Measurements from ENCODE around the gene TFRC.
"Not testable (repeated sequence)": the region's sequence is repeated elsewhere in the genome, so short reads cannot be mapped to it uniquely, and the experiment has no call there.

The TFRC gene

DNA sequence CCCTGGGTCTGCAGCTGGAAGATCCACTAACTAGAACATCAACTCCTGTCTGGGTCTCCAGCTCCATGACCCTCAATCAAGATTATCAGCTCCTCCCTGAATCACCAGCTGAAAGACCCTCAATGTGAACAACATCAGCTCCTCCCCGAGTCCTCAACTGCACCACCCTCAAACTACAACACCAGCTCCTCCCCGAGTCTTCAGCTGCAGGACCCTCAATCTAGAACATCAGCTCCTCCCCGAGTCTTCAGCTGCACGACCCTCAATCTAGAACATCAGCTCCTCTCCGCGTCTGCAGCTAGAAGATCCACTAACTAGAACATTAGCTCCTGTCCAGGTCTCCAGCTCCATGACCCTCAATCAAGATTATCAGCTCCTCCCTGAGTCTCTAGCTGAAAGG, 79.2 kb downstream of the TFRC start:
- not testable (repeated sequence) for DNase-seq

DNA sequence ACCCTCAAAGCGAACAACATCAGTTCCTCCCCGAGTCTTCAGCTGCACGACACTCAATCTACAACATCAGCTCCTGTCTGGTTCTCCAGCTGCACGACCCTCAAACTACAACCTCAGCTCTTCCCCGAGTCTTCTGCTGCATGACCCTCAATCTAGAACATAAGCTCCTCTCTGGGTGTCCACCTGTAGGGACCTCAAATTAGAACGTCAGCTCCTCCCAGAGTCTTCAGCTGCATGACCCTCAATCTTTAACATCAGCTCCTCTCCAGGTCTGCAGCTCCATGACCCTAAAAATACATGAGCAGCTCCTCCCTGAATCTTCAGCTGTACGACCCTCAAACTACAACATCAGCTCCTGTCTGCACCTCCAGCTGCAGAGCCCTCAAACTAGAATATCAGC, 80.7 kb downstream of the TFRC start:
- not testable (repeated sequence) for DNase-seq

DNA sequence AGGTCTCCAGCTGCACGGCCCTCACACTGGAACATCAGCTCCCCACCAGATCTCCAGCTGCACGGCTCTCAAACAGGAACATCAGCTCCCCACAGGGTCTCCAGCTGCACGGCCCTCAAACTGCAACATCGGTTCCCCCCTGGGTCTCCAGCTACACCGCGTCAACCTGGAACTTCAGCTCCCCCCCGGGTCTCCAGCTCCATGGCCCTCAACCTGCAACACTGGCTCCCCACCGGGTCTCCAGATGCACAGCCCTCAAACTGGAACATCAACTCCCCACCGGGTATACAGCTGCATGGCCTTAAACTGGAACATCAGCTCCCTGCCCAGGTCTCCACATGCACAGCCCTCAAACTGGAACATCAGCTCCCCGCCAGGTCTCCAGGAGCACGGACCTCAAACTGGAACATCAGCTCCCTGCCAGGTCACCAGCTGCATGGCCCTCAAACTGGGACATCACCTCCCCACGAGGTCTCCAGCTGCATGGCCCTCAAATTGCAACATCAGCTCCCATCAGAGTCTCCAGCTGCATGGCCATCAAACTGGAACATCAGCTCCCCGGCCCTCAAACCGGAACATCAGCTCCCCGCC, 81.4 kb downstream of the TFRC start:
- not testable (repeated sequence) for DNase-seq

DNA sequence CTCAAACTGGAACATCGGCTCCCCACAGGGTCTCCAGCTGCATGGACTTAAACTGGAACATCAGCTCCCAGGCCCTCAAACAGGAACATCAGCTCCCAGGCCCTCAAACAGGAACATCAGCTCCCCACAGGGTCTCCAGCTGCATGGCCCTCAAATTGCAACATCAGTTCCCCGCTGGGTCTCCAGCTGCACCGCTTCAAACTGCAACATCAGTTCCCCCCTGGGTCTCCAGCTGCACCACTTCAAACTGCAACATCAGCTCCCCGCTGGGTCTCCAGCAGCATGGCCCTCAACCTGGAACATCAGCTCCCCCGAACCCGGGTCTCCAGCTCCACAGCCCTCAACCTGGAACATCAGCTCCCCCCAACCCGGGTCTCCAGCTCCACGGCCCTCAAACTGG, 82.0 kb downstream of the TFRC start:
- no peak for DNase-seq

Measured in suppressor macrophage treated with lipopolysaccharide for 4 hours (primary cell).